NCI-H1048 (cell line): Measurements from ENCODE around the gene VPS13D.

Experiments used
- DNase-seq: peaks from one replicate; lab custom pipeline; 2025; lab: John Stamatoyannopoulos, UW

The VPS13D gene

GRCh38 chr1:12407050-12407961 lies 177.5 kb downstream of the VPS13D start:
- no peak for DNase-seq

GRCh38 chr1:12407962-12408454 lies 178.2 kb downstream of the VPS13D start:
- no peak for DNase-seq

GRCh38 chr1:12408662-12409061 lies 178.8 kb downstream of the VPS13D start:
- no peak for DNase-seq

- no peak for DNase-seq
Measured at GRCh38 chr1:12409681-12410080, 179.9 kb downstream of the VPS13D start.

GRCh38 chr1:12410351-12410750 lies 180.5 kb downstream of the VPS13D start:
- no peak for DNase-seq

GRCh38 chr1:12411098-12411497 lies 181.3 kb downstream of the VPS13D start:
- no peak for DNase-seq

- DNase-seq: no peak
Measured at GRCh38 chr1:12411747-12412146, 181.9 kb downstream of the VPS13D start.

- DNase-seq: no peak
Measured at GRCh38 chr1:12412439-12412838, 182.6 kb downstream of the VPS13D start.

- no peak for DNase-seq
Measured at GRCh38 chr1:12413664-12414410, 184.0 kb downstream of the VPS13D start.

GRCh38 chr1:12414444-12415018 lies 184.7 kb downstream of the VPS13D start:
- DNase-seq: no peak

GRCh38 chr1:12415038-12415466 lies 185.2 kb downstream of the VPS13D start:
- DNase-seq: no peak

GRCh38 chr1:12416101-12416500 lies 186.3 kb downstream of the VPS13D start:
- no peak for DNase-seq

- no peak for DNase-seq
Measured at GRCh38 chr1:12416744-12417143, 186.9 kb downstream of the VPS13D start.

- DNase-seq: no peak
Measured at GRCh38 chr1:12417389-12417788, 187.6 kb downstream of the VPS13D start.

GRCh38 chr1:12420171-12420570 lies 190.3 kb downstream of the VPS13D start:
- DNase-seq: no peak

GRCh38 chr1:12422488-12422887 lies 192.7 kb downstream of the VPS13D start:
- no peak for DNase-seq

GRCh38 chr1:12424087-12424529 lies 194.3 kb downstream of the VPS13D start:
- DNase-seq: no peak

GRCh38 chr1:12424793-12425192 lies 195.0 kb downstream of the VPS13D start:
- DNase-seq: no peak

GRCh38 chr1:12426030-12426429 lies 196.2 kb downstream of the VPS13D start:
- no peak for DNase-seq

- DNase-seq: no peak
Measured at GRCh38 chr1:12428334-12428733, 198.5 kb downstream of the VPS13D start.

- DNase-seq: no peak
Measured at GRCh38 chr1:12430525-12430924, 200.7 kb downstream of the VPS13D start.

GRCh38 chr1:12432897-12433296 lies 203.1 kb downstream of the VPS13D start:
- DNase-seq: no peak
